GM12864 (cell line): Measurements from ENCODE around the gene STAP1.
"Not testable (repeated sequence)": the region's sequence is repeated elsewhere in the genome, so short reads cannot be mapped to it uniquely, and the experiment has no call there.

Source experiments
- DNase-seq: peaks from one replicate; pipeline ENCODE4 v3.0.0-alpha.2; 2011; ENCODE audit warnings: low read depth
- H3K4me3 ChIP-seq: 2 replicates; pipeline ENCODE4 v1.5.1; 2011; ENCODE audit warnings: mild to moderate bottlenecking, low read depth, low read length, control low read depth
- CTCF ChIP-seq: IDR thresholded peaks from 2 replicates; pipeline ENCODE4 v1.5.1; 2011; ENCODE audit warnings: low read depth, mild to moderate bottlenecking, moderate library complexity, low read length, control low read depth, inconsistent platforms; ENCODE audit errors: missing control alignments

The STAP1 gene

GRCh38 chr4:67614186-67614585 lies 55.7 kb downstream of the STAP1 start:
- no peak for TF ChIP-seq CTCF
- no peak for DNase-seq
- H3K4me3 ChIP-seq = no peak overlapping the region

GRCh38 chr4:67615119-67615518 lies 56.6 kb downstream of the STAP1 start:
- no peak for TF ChIP-seq CTCF
- no peak for DNase-seq
- no peak overlapping the region for H3K4me3 ChIP-seq

GRCh38 chr4:67616478-67616877 lies 58.0 kb downstream of the STAP1 start:
- H3K4me3 ChIP-seq = no peak overlapping the region
- TF ChIP-seq CTCF = no peak
- DNase-seq = no peak

GRCh38 chr4:67624939-67625338 lies 66.4 kb downstream of the STAP1 start:
- DNase-seq = no peak
- H3K4me3 ChIP-seq = no peak overlapping the region
- TF ChIP-seq CTCF = no peak

- TF ChIP-seq CTCF = no peak
- DNase-seq = no peak
- no peak overlapping the region for H3K4me3 ChIP-seq
Measured at GRCh38 chr4:67632492-67632891, 74.0 kb downstream of the STAP1 start.

GRCh38 chr4:67634741-67635140 lies 76.2 kb downstream of the STAP1 start:
- TF ChIP-seq CTCF = no peak
- no peak for DNase-seq
- H3K4me3 ChIP-seq = no peak overlapping the region

- TF ChIP-seq CTCF = no peak
- no peak for DNase-seq
- no peak overlapping the region for H3K4me3 ChIP-seq
Measured at GRCh38 chr4:67635331-67635730, 76.8 kb downstream of the STAP1 start.

GRCh38 chr4:67636978-67637377 lies 78.5 kb downstream of the STAP1 start:
- not testable (repeated sequence) for H3K4me3 ChIP-seq, DNase-seq
